Smooth muscle cell of the brain vasculature (primary cell): ENCODE data around the gene GLIS2.

ENCODE experiments used
- DNase-seq: peaks from one replicate; pipeline ENCODE4 v3.0.0-alpha.2; 2012; ENCODE audit warnings: low read depth, low spot score

Gene GLIS2

GRCh38 chr16:4350787-4351659, 35.2 kb downstream of the GLIS2 start, which contains the start of gene PAM16:
Gene PAM16, minus strand, starts transcription at chr16:4351321. Its CDS starts 87 bp downstream, at chr16:4351234.
- peak; percentile 82 for DNase-seq

GRCh38 chr16:4351880-4352279, 36.0 kb downstream of the GLIS2 start:
- DNase-seq, result no peak

- no peak for DNase-seq
These were observed 37.0 kb downstream of the GLIS2 start for GRCh38 chr16:4352843-4353242.

- no peak for DNase-seq
These were observed 37.8 kb downstream of the GLIS2 start for GRCh38 chr16:4353675-4354074.

GRCh38 chr16:4354512-4355409, 38.9 kb downstream of the GLIS2 start:
- no peak for DNase-seq

GRCh38 chr16:4356820-4357219, 41.0 kb downstream of the GLIS2 start:
- no peak for DNase-seq

GRCh38 chr16:4358236-4358635, 42.4 kb downstream of the GLIS2 start:
- DNase-seq, result no peak

GRCh38 chr16:4358831-4359561, 43.1 kb downstream of the GLIS2 start:
- DNase-seq, result no peak

- no peak for DNase-seq
These were observed 44.0 kb downstream of the GLIS2 start for GRCh38 chr16:4359914-4360313.

GRCh38 chr16:4360538-4361021, 44.7 kb downstream of the GLIS2 start:
- DNase-seq, result no peak

GRCh38 chr16:4361033-4361943, 45.4 kb downstream of the GLIS2 start:
- DNase-seq, result no peak

GRCh38 chr16:4361944-4362311, 46.1 kb downstream of the GLIS2 start:
- no peak for DNase-seq

- no peak for DNase-seq
These were observed 46.7 kb downstream of the GLIS2 start for GRCh38 chr16:4362476-4363135.

- no peak for DNase-seq
These were observed 48.5 kb downstream of the GLIS2 start for GRCh38 chr16:4364196-4365013.

- no peak for DNase-seq
These were observed 49.1 kb downstream of the GLIS2 start for GRCh38 chr16:4365014-4365406.

- DNase-seq, result no peak
These were observed 49.7 kb downstream of the GLIS2 start for GRCh38 chr16:4365615-4366014.

- DNase-seq, result no peak
These were observed 50.1 kb downstream of the GLIS2 start for GRCh38 chr16:4366016-4366415.

- no peak for DNase-seq
These were observed 51.6 kb downstream of the GLIS2 start for GRCh38 chr16:4367393-4367856.
